ENCODE data around the gene ABO. TPM values are rescaled to one million over a fixed set of nuclear protein-coding genes. Genes with fewer than 3 reads are reported as not detected.

Gene ABO
- total and polyA plus RNA-seq, 2 of the 8 experiments (the other 6 are each of a cell fraction or from before 2014, with no cell fraction given): 0.03 TPM; not detected in 1

GRCh38 chr9:133235549-133236222, 39.3 kb downstream of the ABO start:
- Histone ChIP-seq H3K4me3 (ENCODE audit: extremely low read depth in 1 of 4, insufficient read depth in 2 of 4, low read depth in 3 of 4, low read length in 4 of 4) (no peak overlapping the region), H3K9ac (replicated peaks in 1 of 4; ENCODE audit: extremely low read depth in 1 of 4, low read depth in 3 of 4, low read length in 3 of 4) (no peak overlapping the region), H3K9me3 (ENCODE audit: insufficient read depth in 2 of 2, low read depth in 1 of 2, low read length in 1 of 2) (no peaks in the 10 kb centered on the region), H3K4me2 (ENCODE audit: insufficient read depth in 1 of 2, low read depth in 2 of 2, low read length in 2 of 2) (no peak overlapping the region), H3K18ac (ENCODE audit: extremely low read depth, low read length) (no peak overlapping the region), H3K36me3 (ENCODE audit: control insufficient read depth in 2 of 4, insufficient read depth in 4 of 4, low read length in 3 of 4) (no peaks in the 10 kb centered on the region), H2BK15ac (ENCODE audit: low read length) (no peak overlapping the region), H4K20me1 (replicated peaks in 1 of 2; ENCODE audit: control insufficient read depth in 1 of 2, insufficient read depth in 2 of 2, low read length in 2 of 2) (no peaks in the 10 kb centered on the region), H3K79me2 (ENCODE audit: control insufficient read depth in 1 of 2, insufficient read depth in 2 of 2, low read length in 2 of 2) (no peaks in the 10 kb centered on the region), H2BK5ac (ENCODE audit: low read depth, low read length) (no peak overlapping the region), H3K79me1 (ENCODE audit: low read depth, low read length) (no peaks in the 10 kb centered on the region), H3K4me1 (replicated peaks in 1 of 4; ENCODE audit: control insufficient read depth in 3 of 4, insufficient read depth in 4 of 4, low read length in 3 of 4) (peaks cover 0 to 2% (median under 1%) of the 10 kb centered on the region in 4 experiments; a peak in 2 of 7 replicates), H2BK120ac (replicated peaks; ENCODE audit: low read depth, low read length) (no peak overlapping the region), H3K23me2 (ENCODE audit: low read depth, low read length) (peaks cover 5% of the 10 kb centered on the region; the same call in 1 of the 2 replicates), H3K56ac (replicated peaks; ENCODE audit: insufficient read length, low read depth, low read length) (no peak overlapping the region), H3K27me3 (replicated peaks in 1 of 4; ENCODE audit: control insufficient read depth in 3 of 4, extremely low read depth in 1 of 4, insufficient read depth in 3 of 4, low read length in 3 of 4) (peaks cover 0 to 12% (median 6%) of the 10 kb centered on the region in 4 experiments; a peak in 4 of 7 replicates), H3K23ac (ENCODE audit: insufficient read length) (no peak overlapping the region), H2BK20ac (ENCODE audit: low read length) (no peak overlapping the region), H4K91ac (replicated peaks; ENCODE audit: insufficient read length, low read length) (no peak overlapping the region), H2BK12ac (ENCODE audit: low read depth, low read length) (no peak overlapping the region), H3K4ac (replicated peaks; ENCODE audit: insufficient read length, low read depth, low read length) (no peak overlapping the region), H3K14ac (ENCODE audit: insufficient read length) (no peak overlapping the region), H3K27ac (ENCODE audit: low read depth, low read length) (no peak overlapping the region), H4K5ac (ENCODE audit: insufficient read length, low read depth, low read length) (no peak overlapping the region), H2AK5ac (ENCODE audit: low read depth, low read length) (no peak overlapping the region), H4K8ac (ENCODE audit: extremely low read depth, insufficient read depth, low read length) (no peak overlapping the region), H2AFZ (ENCODE audit: low read length) (no peak overlapping the region)
- ChIA-PET CTCF (ENCODE audit: partially characterized antibody) (interaction anchor here (1.1 kb wide), 1 partner anchor 47 kb away, joined by 4 read pairs; no protein-coding TSS in a partner anchor), POLR2A (ENCODE audit: partially characterized antibody) (no interaction called here)
- FAIRE-seq: no peak
- TF ChIP-seq ZNF274 (IDR thresholded peaks at IDR 0.05; ENCODE audit: borderline replicate concordance, extremely low read depth, low read length): no peak
- no peak for TF ChIP-seq TEAD4 (IDR thresholded peaks at IDR 0.05; ENCODE audit: low read depth, low read length)
- no peak for TF ChIP-seq BCL11A (IDR thresholded peaks at IDR 0.05; ENCODE audit: low read depth in 2 of 2, low read length in 2 of 2)
- no peak for TF ChIP-seq CHD2 (IDR thresholded peaks at IDR 0.05; ENCODE audit: low read length)
- no peak for TF ChIP-seq KDM1A (IDR thresholded peaks at IDR 0.05; ENCODE audit: borderline replicate concordance, low read length)
- TF ChIP-seq EZH2 (IDR thresholded peaks at IDR 0.05; ENCODE audit: low read depth, low read length, severe bottlenecking): no peak
- TF ChIP-seq YY1 (IDR thresholded peaks at IDR 0.05; ENCODE audit: low read depth, low read length): no peak
- no peak for TF ChIP-seq GABPA (IDR thresholded peaks at IDR 0.05; ENCODE audit: borderline replicate concordance, insufficient read depth, low read length)
- TF ChIP-seq SIN3A (conservative IDR thresholded peaks at IDR 0.05 in 1 of 2, IDR thresholded peaks at IDR 0.05 in 1 of 2; ENCODE audit: low read depth in 1 of 2, low read length in 2 of 2): no peak
- no peak for TF ChIP-seq CEBPB (IDR thresholded peaks at IDR 0.05; ENCODE audit: low read depth, low read length)
- no peak for TF ChIP-seq JUN (IDR thresholded peaks at IDR 0.05; ENCODE audit: low read depth, low read length)
- peak in 1 of 2 experiments; percentile 16 for DNase-seq (ENCODE audit: low read depth in 1 of 2, low spot score in 2 of 2)
- 83% methylated on average over 10 of the region's 11 CpGs; no CpG with 5 or more reads in 1 of the 2 experiments for WGBS, 2 experiments (ENCODE audit: extremely low coverage in 1 of 2, insufficient coverage in 1 of 2, insufficient read length in 1 of 2, insufficient replicate concordance in 2 of 2, low coverage in 1 of 2, low lambda C conversion rate in 2 of 2, missing lambda C conversion rate in 1 of 2)
